Activated naive CD4-positive, alpha-beta T cell treated with anti-CD3 and anti-CD28 coated beads, Interleukin-2, amount 50 U/mL, for 72 hours (primary cell): ENCODE data around the gene ZDHHC11B. TPM values are rescaled to one million over a fixed set of nuclear protein-coding genes. Genes with fewer than 3 reads are reported as not detected.
A peak's percentile ranks its signal among the peaks of the same experiment; 100 is the strongest.
"Not testable (repeated sequence)": the region's sequence is repeated elsewhere in the genome, so short reads cannot be mapped to it uniquely, and the experiment has no call there.

Source experiments
- ATAC-seq, 2 donors: fragments of 150-1000 bp; cut with Tn5 transposase; 2 replicates each; pipeline ENCODE4 v1.10.0; 2021; ENCODE audit warnings: mild to moderate bottlenecking in 2 of 2, moderate library complexity in 2 of 2
- DNase-seq, 2 donors: peaks; one replicate each; pipeline ENCODE4 v3.0.0; 2021 to 2022; ENCODE audit warnings: low spot score in 2 of 2
- H3K27ac Mint-ChIP-seq, 2 donors: one replicate each; pipeline ENCODE4 v1.8.0; 2022; ENCODE audit warnings: mild to moderate bottlenecking in 2 of 2, mixed read lengths in 2 of 2
- H3K36me3 Mint-ChIP-seq, 2 donors: one replicate each; pipeline ENCODE4 v1.8.0; 2022; ENCODE audit warnings: mixed read lengths in 2 of 2
- H3K9me3 Mint-ChIP-seq, 2 donors: one replicate each; pipeline ENCODE4 v1.8.0; 2022; ENCODE audit warnings: mixed read lengths in 2 of 2
- total RNA-seq, 2 donors: library from RNA; stranded (reverse); gene quantifications; one replicate each; pipeline ENCODE4 v1.2.3, GENCODE V29; 2022

Gene ZDHHC11B
- total RNA-seq, 2 donors from 2014 or later = 1.4 TPM; not detected in 1

- H3K9me3 Mint-ChIP-seq, H3K36me3 Mint-ChIP-seq, ATAC-seq, H3K27ac Mint-ChIP-seq: not testable (repeated sequence)
- peak in 1 of 2 donors; percentile 44 for DNase-seq
Measured at GRCh38 chr5:775595-775960, 9.0 kb downstream of the ZDHHC11B start.

GRCh38 chr5:774854-775505 lies 9.5 kb downstream of the ZDHHC11B start:
- peak in 1 of 2 donors; percentile 38 for DNase-seq

GRCh38 chr5:774304-774703 lies 10.2 kb downstream of the ZDHHC11B start:
- ATAC-seq, H3K36me3 Mint-ChIP-seq, H3K27ac Mint-ChIP-seq, H3K9me3 Mint-ChIP-seq: not testable (repeated sequence)
- peak in 1 of 2 donors; percentile 52 for DNase-seq

More at GRCh38 chr5:774854-775505, 9.5 kb downstream of the ZDHHC11B start:
- H3K27ac Mint-ChIP-seq, H3K36me3 Mint-ChIP-seq, ATAC-seq, H3K9me3 Mint-ChIP-seq: not testable (repeated sequence)

GRCh38 chr5:773517-774264 lies 10.8 kb downstream of the ZDHHC11B start:
- no peak for ATAC-seq
- Mint-ChIP-seq H3K27ac (no peak overlapping the region), H3K36me3 (no peaks in the 10 kb centered on the region), H3K9me3 (no peaks in the 10 kb centered on the region)
- peak in 1 of 2 donors; percentile 47 for DNase-seq

GRCh38 chr5:772931-773330 lies 11.6 kb downstream of the ZDHHC11B start:
- H3K9me3 Mint-ChIP-seq, DNase-seq, ATAC-seq, H3K36me3 Mint-ChIP-seq, H3K27ac Mint-ChIP-seq: not testable (repeated sequence)

- ATAC-seq, H3K27ac Mint-ChIP-seq, H3K9me3 Mint-ChIP-seq, DNase-seq, H3K36me3 Mint-ChIP-seq: not testable (repeated sequence)
Measured at GRCh38 chr5:772547-772890, 12.0 kb downstream of the ZDHHC11B start.

- DNase-seq = peak in 1 of 2 donors; percentile 52
- not testable (repeated sequence) for H3K36me3 Mint-ChIP-seq, H3K9me3 Mint-ChIP-seq, H3K27ac Mint-ChIP-seq, ATAC-seq
Measured at GRCh38 chr5:771841-772546, 12.5 kb downstream of the ZDHHC11B start.

GRCh38 chr5:771087-771781 lies 13.3 kb downstream of the ZDHHC11B start:
- ATAC-seq, H3K9me3 Mint-ChIP-seq, H3K27ac Mint-ChIP-seq, H3K36me3 Mint-ChIP-seq: not testable (repeated sequence)
- DNase-seq = peak in 1 of 2 donors; percentile 45

GRCh38 chr5:770585-770984 lies 13.9 kb downstream of the ZDHHC11B start:
- DNase-seq (peak in 1 of 2 donors; percentile 50), ATAC-seq (peak in 1 of 2 donors; percentile 40)
- not testable (repeated sequence) for H3K36me3 Mint-ChIP-seq

GRCh38 chr5:769485-770145 lies 14.9 kb downstream of the ZDHHC11B start:
- not testable (repeated sequence) for DNase-seq, ATAC-seq, H3K9me3 Mint-ChIP-seq, H3K27ac Mint-ChIP-seq, H3K36me3 Mint-ChIP-seq

More at GRCh38 chr5:770585-770984, 13.9 kb downstream of the ZDHHC11B start:
- H3K9me3 Mint-ChIP-seq, H3K27ac Mint-ChIP-seq: not testable (repeated sequence)

GRCh38 chr5:766666-767431 lies 17.7 kb downstream of the ZDHHC11B start:
- DNase-seq (peak in 1 of 2 donors; percentile 51), ATAC-seq (no peak)
- peak overlapping the region in 1 of 2 donors; percentile 55 for H3K27ac Mint-ChIP-seq
- no peaks in the 10 kb centered on the region for H3K9me3 Mint-ChIP-seq
- H3K36me3 Mint-ChIP-seq = no peaks in the 10 kb centered on the region

GRCh38 chr5:765948-766631 lies 18.4 kb downstream of the ZDHHC11B start:
- no peak for ATAC-seq
- peak overlapping the region in 1 of 2 donors; percentile 55 for H3K27ac Mint-ChIP-seq
- peak in 1 of 2 donors; percentile 50 for DNase-seq

GRCh38 chr5:763998-764781 lies 20.3 kb downstream of the ZDHHC11B start:
- H3K36me3 Mint-ChIP-seq = no peaks in the 10 kb centered on the region
- H3K9me3 Mint-ChIP-seq = no peaks in the 10 kb centered on the region
- ATAC-seq = no peak
- peak in 1 of 2 donors; percentile 50 for DNase-seq
- no peak overlapping the region for H3K27ac Mint-ChIP-seq

More at GRCh38 chr5:765948-766631, 18.4 kb downstream of the ZDHHC11B start:
- Mint-ChIP-seq H3K36me3 (no peaks in the 10 kb centered on the region), H3K9me3 (no peaks in the 10 kb centered on the region)

- ATAC-seq (no peak), DNase-seq (no peak)
- Mint-ChIP-seq H3K27ac (no peak overlapping the region), H3K36me3 (no peaks in the 10 kb centered on the region), H3K9me3 (no peaks in the 10 kb centered on the region)
Measured at GRCh38 chr5:763397-763796, 21.1 kb downstream of the ZDHHC11B start.
